HepG2 (cell line): Measurements from ENCODE around the gene AKR7A2. TPM values are rescaled to one million over a fixed set of nuclear protein-coding genes. Genes with fewer than 3 reads are reported as not detected.

Experiments
- AGO2 ChIP-seq: fragments of 200-400 bp; formaldehyde crosslinking; optimal IDR thresholded peaks from 2 replicates; pipeline ENCODE3; 2017; ENCODE audit warnings: mild to moderate bottlenecking, low read depth, low read length, moderate library complexity
- ARHGAP35 ChIP-seq: sonication (generic); formaldehyde crosslinking; IDR thresholded peaks from 2 replicates; pipeline ENCODE4 v1.9.0; 2022; ENCODE audit warnings: mild to moderate bottlenecking, inconsistent platforms, moderate library complexity, missing genetic modification reagents, borderline replicate concordance
- ATRX ChIP-seq: sonication (generic); formaldehyde crosslinking; IDR thresholded peaks from 2 replicates; pipeline ENCODE4 v1.4.0; 2020; ENCODE audit warnings: missing genetic modification reagents, borderline replicate concordance
- MIER3 ChIP-seq: IDR thresholded peaks from 2 replicates; pipeline ENCODE4 v1.6.1; 2016; ENCODE audit warnings: missing compliant biosample characterization, borderline replicate concordance
- NR2C2 ChIP-seq: sonication (generic); formaldehyde crosslinking; IDR thresholded peaks from 2 replicates; pipeline ENCODE4 v1.4.0; 2020; ENCODE audit warnings: missing genetic modification reagents, mild to moderate bottlenecking, moderate library complexity, borderline replicate concordance
- PHF8 ChIP-seq: sonication (generic); formaldehyde crosslinking; IDR thresholded peaks from 2 replicates; pipeline ENCODE4 v1.5.0; 2020; ENCODE audit warnings: missing genetic modification reagents
- RFX1 ChIP-seq: fragments of 450-650 bp; IDR thresholded peaks from 2 replicates; pipeline ENCODE4 v1.6.1; 2017
- RXRA ChIP-seq: sonication (generic); formaldehyde crosslinking; IDR thresholded peaks from 2 replicates; pipeline ENCODE4 v1.5.1; 2020; ENCODE audit warnings: missing genetic modification reagents
- TBP ChIP-seq: sonication (generic); formaldehyde crosslinking; IDR thresholded peaks from 2 replicates; pipeline ENCODE4 v1.5.0; 2020; ENCODE audit warnings: missing genetic modification reagents
- ZFP36L2 ChIP-seq: sonication (generic); formaldehyde crosslinking; IDR thresholded peaks from 2 replicates; pipeline ENCODE4 v1.4.0; 2020; ENCODE audit warnings: missing genetic modification reagents
- ZKSCAN5 ChIP-seq: sonication (generic); formaldehyde crosslinking; IDR thresholded peaks from 2 replicates; pipeline ENCODE4 v1.5.1; 2020; ENCODE audit warnings: mild to moderate bottlenecking, missing genetic modification reagents
- ZMYM2 ChIP-seq: sonication (generic); formaldehyde crosslinking; IDR thresholded peaks from 2 replicates; pipeline ENCODE4 v1.8.0; 2022; ENCODE audit warnings: mild to moderate bottlenecking, missing genetic modification reagents
- ZNF225 ChIP-seq: sonication (generic); formaldehyde crosslinking; IDR thresholded peaks from 2 replicates; pipeline ENCODE4 v1.4.0; 2020; ENCODE audit warnings: mild to moderate bottlenecking, missing genetic modification reagents
- ZNF24 ChIP-seq: fragments of 450-650 bp; IDR thresholded peaks from 2 replicates; pipeline ENCODE4 v1.6.1; 2017; ENCODE audit warnings: antibody characterized with exemption, mild to moderate bottlenecking
- ZNF275 ChIP-seq: sonication (generic); formaldehyde crosslinking; IDR thresholded peaks from 2 replicates; pipeline ENCODE4 v1.8.0; 2022; ENCODE audit warnings: missing genetic modification reagents, mild to moderate bottlenecking, inconsistent platforms, borderline replicate concordance
- ZNF431 ChIP-seq: sonication (generic); formaldehyde crosslinking; IDR thresholded peaks from 2 replicates; pipeline ENCODE4 v1.9.0; 2022; ENCODE audit warnings: missing genetic modification reagents, low read depth, mild to moderate bottlenecking, borderline replicate concordance
- ZNF598 ChIP-seq: sonication (generic); formaldehyde crosslinking; IDR thresholded peaks from 2 replicates; pipeline ENCODE4 v1.5.1; 2020; ENCODE audit warnings: mild to moderate bottlenecking, missing genetic modification reagents, borderline replicate concordance
- ZNF704 ChIP-seq: sonication (generic); formaldehyde crosslinking; IDR thresholded peaks from 2 replicates; pipeline ENCODE4 v1.8.1; 2023; ENCODE audit warnings: mild to moderate bottlenecking, inconsistent platforms, moderate library complexity, missing genetic modification reagents, borderline replicate concordance
- ZNF724P ChIP-seq: sonication (generic); formaldehyde crosslinking; IDR thresholded peaks from 2 replicates; pipeline ENCODE4 v1.8.0; 2022; ENCODE audit warnings: missing genetic modification reagents, borderline replicate concordance
- ZNF768 ChIP-seq: sonication (generic); formaldehyde crosslinking; IDR thresholded peaks from 2 replicates; pipeline ENCODE4 v1.4.0; 2020; ENCODE audit warnings: missing genetic modification reagents
- ZNF781 ChIP-seq: sonication (generic); formaldehyde crosslinking; IDR thresholded peaks from 2 replicates; pipeline ENCODE4 v1.5.1; 2020; ENCODE audit warnings: borderline replicate concordance, mild to moderate bottlenecking, missing genetic modification reagents; ENCODE audit errors: not compliant biosample characterization
- polyA plus RNA-seq, 8 experiments: library from polyadenylated mRNA; depleted of rRNA in 3 of 8; stranded (reverse) in 7 of 8; unstranded in 1 of 8; fragments of >200 nt; fragmentation: Illumina TruSeq in 4 of 8; extraction: Trizol in 4 of 8; gene quantifications; 2 replicates each; pipeline versions ENCODE4 v1.2.1 to v1.2.3, GENCODE V29; 2011 to 2016; ENCODE audit warnings: low read depth in 4 of 8, missing spikeins in 1 of 8, mixed read lengths in 1 of 8; ENCODE audit not compliant: insufficient read depth in 1 of 8
- total RNA-seq, 5 experiments: library from RNA; depleted of rRNA; stranded (reverse); fragments of >200 nt; fragmentation: Illumina TruSeq; extraction: Trizol; gene quantifications; 2 replicates each; pipeline ENCODE4 v1.2.3, GENCODE V29; 2016; ENCODE audit warnings: low read depth in 1 of 5
- TF ChIP-seq, protein P1 (sequence below): IDR thresholded peaks from 2 replicates; pipeline ENCODE4 v1.6.1; 2016; ENCODE audit warnings: low read depth, borderline replicate concordance
- TF ChIP-seq, protein P2 (sequence below): sonication (generic); formaldehyde crosslinking; IDR thresholded peaks from 2 replicates; pipeline ENCODE4 v1.4.0; 2020; ENCODE audit warnings: missing genetic modification reagents, borderline replicate concordance
- TF ChIP-seq, protein P3 (sequence below): sonication (generic); formaldehyde crosslinking; IDR thresholded peaks from 2 replicates; pipeline ENCODE4 v1.4.0; 2020; ENCODE audit warnings: missing genetic modification reagents

The AKR7A2 gene
- total and polyA plus RNA-seq, 2 of the 13 experiments (the other 11 are each of a cell fraction or from before 2014, with no cell fraction given) = 45.2 to 75.6 TPM

DNA sequence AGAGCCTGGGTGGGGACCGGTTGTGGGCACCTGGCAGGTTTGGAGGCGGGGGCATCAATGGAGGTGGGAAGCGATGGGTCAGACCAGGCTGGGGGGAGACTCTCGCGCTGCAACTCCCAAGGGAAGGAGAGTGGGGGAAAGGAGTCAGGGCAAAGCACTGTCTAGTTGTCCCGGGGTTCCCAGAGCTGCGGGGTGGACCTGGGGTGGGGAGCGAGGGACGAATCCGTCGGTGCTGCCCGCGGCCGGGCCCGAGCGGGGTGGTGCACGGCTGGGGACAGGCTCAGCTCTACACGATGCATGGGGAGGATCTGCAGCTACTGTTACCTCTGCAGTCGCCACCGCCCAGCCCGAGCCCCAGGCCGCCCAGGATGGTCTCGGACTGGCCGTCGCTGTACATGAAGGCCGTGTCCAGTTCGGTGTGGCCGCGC lies 427 bp downstream of the AKR7A2 start (continued):
- TF ChIP-seq, protein P1, sequence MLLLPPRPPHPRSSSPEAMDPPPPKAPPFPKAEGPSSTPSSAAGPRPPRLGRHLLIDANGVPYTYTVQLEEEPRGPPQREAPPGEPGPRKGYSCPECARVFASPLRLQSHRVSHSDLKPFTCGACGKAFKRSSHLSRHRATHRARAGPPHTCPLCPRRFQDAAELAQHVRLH = no peak
- TF ChIP-seq ZNF781 (no peak), ZFP36L2 (no peak), ZNF225 (CRISPR knock-in tag) (peak; percentile 79; the same call in 1 of the 2 replicates), NR2C2 (CRISPR knock-in tag) (no peak), MIER3 (CRISPR knock-in tag) (no peak), ARHGAP35 (CRISPR knock-in tag) (no peak), ZNF24 (no peak), ZNF598 (0 out of 2 replicates have a peak, but pooled peaks have one; percentile 73), PHF8 (CRISPR knock-in tag) (no peak), ZNF724P (CRISPR knock-in tag) (no peak), ZNF768 (CRISPR knock-in tag) (0 out of 2 replicates have a peak, but pooled peaks have one; percentile 8), RXRA (CRISPR knock-in tag) (no peak), TBP (CRISPR knock-in tag) (no peak), ZMYM2 (CRISPR knock-in tag) (no peak), ATRX (CRISPR knock-in tag) (no peak), RFX1 (no peak), ZNF275 (CRISPR knock-in tag) (0 out of 2 replicates have a peak, but pooled peaks have one; percentile 16), ZKSCAN5 (no peak), AGO2 (peak; percentile 39), ZNF704 (CRISPR knock-in tag) (no peak), ZNF431 (CRISPR knock-in tag) (no peak)
- TF ChIP-seq, protein P2, sequence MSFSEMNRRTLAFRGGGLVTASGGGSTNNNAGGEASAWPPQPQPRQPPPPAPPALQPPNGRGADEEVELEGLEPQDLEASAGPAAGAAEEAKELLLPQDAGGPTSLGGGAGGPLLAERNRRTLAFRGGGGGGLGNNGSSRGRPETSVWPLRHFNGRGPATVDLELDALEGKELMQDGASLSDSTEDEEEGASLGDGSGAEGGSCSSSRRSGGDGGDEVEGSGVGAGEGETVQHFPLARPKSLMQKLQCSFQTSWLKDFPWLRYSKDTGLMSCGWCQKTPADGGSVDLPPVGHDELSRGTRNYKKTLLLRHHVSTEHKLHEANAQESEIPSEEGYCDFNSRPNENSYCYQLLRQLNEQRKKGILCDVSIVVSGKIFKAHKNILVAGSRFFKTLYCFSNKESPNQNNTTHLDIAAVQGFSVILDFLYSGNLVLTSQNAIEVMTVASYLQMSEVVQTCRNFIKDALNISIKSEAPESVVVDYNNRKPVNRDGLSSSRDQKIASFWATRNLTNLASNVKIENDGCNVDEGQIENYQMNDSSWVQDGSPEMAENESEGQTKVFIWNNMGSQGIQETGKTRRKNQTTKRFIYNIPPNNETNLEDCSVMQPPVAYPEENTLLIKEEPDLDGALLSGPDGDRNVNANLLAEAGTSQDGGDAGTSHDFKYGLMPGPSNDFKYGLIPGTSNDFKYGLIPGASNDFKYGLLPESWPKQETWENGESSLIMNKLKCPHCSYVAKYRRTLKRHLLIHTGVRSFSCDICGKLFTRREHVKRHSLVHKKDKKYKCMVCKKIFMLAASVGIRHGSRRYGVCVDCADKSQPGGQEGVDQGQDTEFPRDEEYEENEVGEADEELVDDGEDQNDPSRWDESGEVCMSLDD (CRISPR knock-in tag) = no peak
- TF ChIP-seq, protein P3, sequence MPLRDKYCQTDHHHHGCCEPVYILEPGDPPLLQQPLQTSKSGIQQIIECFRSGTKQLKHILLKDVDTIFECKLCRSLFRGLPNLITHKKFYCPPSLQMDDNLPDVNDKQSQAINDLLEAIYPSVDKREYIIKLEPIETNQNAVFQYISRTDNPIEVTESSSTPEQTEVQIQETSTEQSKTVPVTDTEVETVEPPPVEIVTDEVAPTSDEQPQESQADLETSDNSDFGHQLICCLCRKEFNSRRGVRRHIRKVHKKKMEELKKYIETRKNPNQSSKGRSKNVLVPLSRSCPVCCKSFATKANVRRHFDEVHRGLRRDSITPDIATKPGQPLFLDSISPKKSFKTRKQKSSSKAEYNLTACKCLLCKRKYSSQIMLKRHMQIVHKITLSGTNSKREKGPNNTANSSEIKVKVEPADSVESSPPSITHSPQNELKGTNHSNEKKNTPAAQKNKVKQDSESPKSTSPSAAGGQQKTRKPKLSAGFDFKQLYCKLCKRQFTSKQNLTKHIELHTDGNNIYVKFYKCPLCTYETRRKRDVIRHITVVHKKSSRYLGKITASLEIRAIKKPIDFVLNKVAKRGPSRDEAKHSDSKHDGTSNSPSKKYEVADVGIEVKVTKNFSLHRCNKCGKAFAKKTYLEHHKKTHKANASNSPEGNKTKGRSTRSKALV (CRISPR knock-in tag) = no peak
